Panc1 (cell line): ENCODE results near the gene RBM7. TPM values are rescaled to one million over a fixed set of nuclear protein-coding genes. Genes with fewer than 3 reads are reported as not detected.

Source experiments
- ATAC-seq: fragments of 200-7000 bp; cut with Tn5 transposase; 2 replicates; pipeline ENCODE4 v1.9.1; 2020; ENCODE audit warnings: mild to moderate bottlenecking, moderate library complexity
- BruUV-seq: library from RNA; stranded (reverse); fragments of 400-500 nt; replicated peaks from 2 replicates; lab custom pipeline; 2021; lab: Mats Ljungman, UMichigan
- CTCF ChIA-PET: fragments of 300-600 bp; sonication (Branson Sonifier 250); formaldehyde crosslinking; loops from one replicate; lab custom pipeline; 2022; ENCODE audit warnings: antibody characterized with exemption; lab: Charles Lee
- POLR2A ChIA-PET: fragments of 300-600 bp; sonication (Branson Sonifier 250); formaldehyde crosslinking; loops from one replicate; lab custom pipeline; 2022; ENCODE audit warnings: antibody characterized with exemption; lab: Charles Lee
- DNase-seq: peaks from one replicate; pipeline ENCODE4 v3.0.0-alpha.2; 2010; ENCODE audit warnings: low read depth, low spot score
- H3K27ac ChIP-seq: 2 replicates; pipeline ENCODE4 v1.5.1; 2011; ENCODE audit warnings: mild to moderate bottlenecking, low read length, inconsistent platforms
- H3K27me3 ChIP-seq: fragments of 200-500 bp; sonication (Bioruptor generic); 2 replicates; pipeline ENCODE4 v1.6.0; 2014; ENCODE audit warnings: low read length, inconsistent platforms; ENCODE audit not compliant: control insufficient read depth, insufficient read depth
- H3K36me3 ChIP-seq: fragments of 200-500 bp; sonication (Bioruptor generic); 2 replicates; pipeline ENCODE4 v1.5.1; 2014; ENCODE audit warnings: inconsistent platforms, mild to moderate bottlenecking, low read length, moderate library complexity; ENCODE audit not compliant: control insufficient read depth, insufficient read depth
- H3K4me1 ChIP-seq: 2 replicates; pipeline ENCODE4 v1.5.1; 2011; ENCODE audit warnings: inconsistent platforms, mild to moderate bottlenecking, low read length, moderate library complexity; ENCODE audit not compliant: control insufficient read depth, insufficient read depth
- H3K4me3 ChIP-seq, 2 experiments: 2 replicates each; pipeline ENCODE4 v1.5.1; 2011 to 2012; ENCODE audit warnings: low read depth in 2 of 2, low read length in 2 of 2, mild to moderate bottlenecking in 2 of 2, inconsistent platforms in 1 of 2, moderate library complexity in 1 of 2
- H3K9me3 ChIP-seq: fragments of 200-500 bp; sonication (Bioruptor generic); 2 replicates; pipeline ENCODE4 v1.5.1; 2014; ENCODE audit warnings: low read depth, mild to moderate bottlenecking, inconsistent platforms, low read length, moderate library complexity; ENCODE audit not compliant: control insufficient read depth, insufficient read depth
- CTCF ChIP-seq: fragments of 450-650 bp; IDR thresholded peaks from 2 replicates; pipeline ENCODE4 v1.5.1; 2017; ENCODE audit warnings: mild to moderate bottlenecking
- POLR2AphosphoS5 ChIP-seq: IDR thresholded peaks from 2 replicates; pipeline ENCODE4 v1.6.1; 2012; ENCODE audit warnings: mild to moderate bottlenecking, low read depth, low read length, moderate library complexity
- SIN3A ChIP-seq: IDR thresholded peaks from 2 replicates; pipeline ENCODE4 v1.6.1; 2012; ENCODE audit warnings: low read depth, mild to moderate bottlenecking, low read length, moderate library complexity, borderline replicate concordance; ENCODE audit not compliant: insufficient read depth
- TCF7L2 ChIP-seq: IDR thresholded peaks from 2 replicates; pipeline ENCODE4 v1.6.1; 2011; ENCODE audit warnings: mild to moderate bottlenecking, low read depth, low read length, inconsistent platforms
- in situ Hi-C: cut with HindIII; loops from 2 replicates; pipeline ENCODE4 v1.10.0; 2016; ENCODE audit warnings: low sequenced_read_pairs, low pct_unique_long_range_greater_than_20kb
- intact Hi-C: fragments of 100-400 bp; cut with micrococcal nuclease; formaldehyde crosslinking; loops from one replicate; pipeline ENCODE4 v1.10.0; 2022; ENCODE audit not compliant: unreplicated experiment
- total RNA-seq: library from RNA; stranded (reverse); gene quantifications from one replicate; pipeline ENCODE4 v1.2.1, GENCODE V29; 2021; ENCODE audit not compliant: unreplicated experiment
- TF ChIP-seq, protein P1 (sequence below), 2 experiments: IDR thresholded peaks; 2 replicates each; pipeline ENCODE4 v1.6.1; 2011 to 2012; ENCODE audit warnings: low read depth in 2 of 2, control low read depth in 1 of 2, low read length in 1 of 2, mild to moderate bottlenecking in 1 of 2, moderate library complexity in 1 of 2; ENCODE audit not compliant: insufficient read depth in 1 of 2

Gene RBM7
- total RNA-seq, 1 experiment from 2014 or later: 35.2 TPM

DNA sequence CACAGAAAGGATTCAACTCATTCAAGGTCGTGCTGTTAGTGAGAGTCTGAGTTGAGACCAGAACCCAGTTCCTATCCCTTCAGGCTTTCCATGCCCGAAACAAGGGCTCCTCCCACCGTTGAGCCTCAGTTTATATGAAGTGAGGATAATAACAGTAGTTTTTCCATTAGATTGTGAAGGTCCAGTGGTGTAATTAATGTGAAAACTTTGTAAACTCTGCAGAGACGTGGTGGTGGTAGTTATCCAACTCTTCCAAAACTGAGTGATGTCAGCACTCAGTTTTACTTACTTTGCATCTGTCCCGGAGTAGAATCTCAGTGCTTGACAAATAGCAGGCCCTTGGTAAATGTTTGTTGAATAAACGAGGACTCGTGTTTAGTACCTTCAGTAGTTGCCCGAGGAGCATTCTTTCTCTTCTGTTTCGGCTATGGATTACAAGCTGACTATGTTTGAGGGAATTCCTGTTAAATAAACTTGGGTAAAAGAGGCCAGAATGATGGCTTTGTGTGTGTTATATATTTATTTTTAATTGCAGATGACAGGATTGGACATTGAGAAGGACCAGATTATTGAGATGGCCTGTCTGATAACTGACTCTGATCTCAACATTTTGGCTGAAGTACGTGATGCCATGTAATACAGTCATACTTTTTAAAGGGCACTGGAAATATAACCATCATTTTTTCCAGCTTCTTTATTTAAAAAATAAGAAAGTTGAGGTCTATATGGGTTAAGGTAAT, 39.8 kb downstream of the RBM7 start:
- peak overlapping the region; percentile 88 for H3K27ac ChIP-seq
- no peak for TF ChIP-seq TCF7L2
- TF ChIP-seq POLR2AphosphoS5: no peak
- no peak for TF ChIP-seq CTCF
- TF ChIP-seq, protein P1, sequence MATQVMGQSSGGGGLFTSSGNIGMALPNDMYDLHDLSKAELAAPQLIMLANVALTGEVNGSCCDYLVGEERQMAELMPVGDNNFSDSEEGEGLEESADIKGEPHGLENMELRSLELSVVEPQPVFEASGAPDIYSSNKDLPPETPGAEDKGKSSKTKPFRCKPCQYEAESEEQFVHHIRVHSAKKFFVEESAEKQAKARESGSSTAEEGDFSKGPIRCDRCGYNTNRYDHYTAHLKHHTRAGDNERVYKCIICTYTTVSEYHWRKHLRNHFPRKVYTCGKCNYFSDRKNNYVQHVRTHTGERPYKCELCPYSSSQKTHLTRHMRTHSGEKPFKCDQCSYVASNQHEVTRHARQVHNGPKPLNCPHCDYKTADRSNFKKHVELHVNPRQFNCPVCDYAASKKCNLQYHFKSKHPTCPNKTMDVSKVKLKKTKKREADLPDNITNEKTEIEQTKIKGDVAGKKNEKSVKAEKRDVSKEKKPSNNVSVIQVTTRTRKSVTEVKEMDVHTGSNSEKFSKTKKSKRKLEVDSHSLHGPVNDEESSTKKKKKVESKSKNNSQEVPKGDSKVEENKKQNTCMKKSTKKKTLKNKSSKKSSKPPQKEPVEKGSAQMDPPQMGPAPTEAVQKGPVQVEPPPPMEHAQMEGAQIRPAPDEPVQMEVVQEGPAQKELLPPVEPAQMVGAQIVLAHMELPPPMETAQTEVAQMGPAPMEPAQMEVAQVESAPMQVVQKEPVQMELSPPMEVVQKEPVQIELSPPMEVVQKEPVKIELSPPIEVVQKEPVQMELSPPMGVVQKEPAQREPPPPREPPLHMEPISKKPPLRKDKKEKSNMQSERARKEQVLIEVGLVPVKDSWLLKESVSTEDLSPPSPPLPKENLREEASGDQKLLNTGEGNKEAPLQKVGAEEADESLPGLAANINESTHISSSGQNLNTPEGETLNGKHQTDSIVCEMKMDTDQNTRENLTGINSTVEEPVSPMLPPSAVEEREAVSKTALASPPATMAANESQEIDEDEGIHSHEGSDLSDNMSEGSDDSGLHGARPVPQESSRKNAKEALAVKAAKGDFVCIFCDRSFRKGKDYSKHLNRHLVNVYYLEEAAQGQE (IDR thresholded peaks at IDR 0.05; ENCODE audit: insufficient read depth in 1 of 2, low read depth in 2 of 2, low read length in 1 of 2): no peak
- TF ChIP-seq SIN3A: no peak
- DNase-seq: no peak
- ChIA-PET POLR2A (no interaction called here), CTCF (no interaction called here)
- in situ Hi-C loops (no loop called here), intact Hi-C loops (loop anchor here (10.0 kb wide), 1 partner anchor 95 kb away; no protein-coding TSS in a partner anchor)
- peak overlapping the region; percentile 86 to 91 for H3K4me3 ChIP-seq
- H3K4me1 ChIP-seq: peaks cover 20% of the 10 kb centered on the region
- no TSS peak for BruUV-seq
- no peaks in the 10 kb centered on the region for H3K36me3 ChIP-seq
- ATAC-seq: no peak
- no peaks in the 10 kb centered on the region for H3K27me3 ChIP-seq
- H3K9me3 ChIP-seq: no peaks in the 10 kb centered on the region

GRCh38 chr11:114440971-114441763, 40.7 kb downstream of the RBM7 start:
- intact Hi-C loops: loop anchor here (10.0 kb wide), 1 partner anchor 96 kb away; no protein-coding TSS in a partner anchor
- DNase-seq (no peak), ATAC-seq (no peak)
- ChIA-PET CTCF (no interaction called here), POLR2A (no interaction called here)
- H3K4me1 ChIP-seq: peaks cover 20% of the 10 kb centered on the region
- H3K27me3 ChIP-seq: no peaks in the 10 kb centered on the region
- H3K36me3 ChIP-seq: no peaks in the 10 kb centered on the region
- in situ Hi-C loops: no loop called here
- BruUV-seq: no TSS peak
- peak overlapping the region; percentile 86 to 91; a peak in 3 of 4 replicates for H3K4me3 ChIP-seq
- peak overlapping the region; percentile 88; the same call in 1 of the 2 replicates for H3K27ac ChIP-seq
- no peaks in the 10 kb centered on the region for H3K9me3 ChIP-seq
- TF ChIP-seq TCF7L2 (no peak), SIN3A (no peak), POLR2AphosphoS5 (no peak)
